ENCODE results near the gene PPFIA4.

PPFIA4 gene

DNA sequence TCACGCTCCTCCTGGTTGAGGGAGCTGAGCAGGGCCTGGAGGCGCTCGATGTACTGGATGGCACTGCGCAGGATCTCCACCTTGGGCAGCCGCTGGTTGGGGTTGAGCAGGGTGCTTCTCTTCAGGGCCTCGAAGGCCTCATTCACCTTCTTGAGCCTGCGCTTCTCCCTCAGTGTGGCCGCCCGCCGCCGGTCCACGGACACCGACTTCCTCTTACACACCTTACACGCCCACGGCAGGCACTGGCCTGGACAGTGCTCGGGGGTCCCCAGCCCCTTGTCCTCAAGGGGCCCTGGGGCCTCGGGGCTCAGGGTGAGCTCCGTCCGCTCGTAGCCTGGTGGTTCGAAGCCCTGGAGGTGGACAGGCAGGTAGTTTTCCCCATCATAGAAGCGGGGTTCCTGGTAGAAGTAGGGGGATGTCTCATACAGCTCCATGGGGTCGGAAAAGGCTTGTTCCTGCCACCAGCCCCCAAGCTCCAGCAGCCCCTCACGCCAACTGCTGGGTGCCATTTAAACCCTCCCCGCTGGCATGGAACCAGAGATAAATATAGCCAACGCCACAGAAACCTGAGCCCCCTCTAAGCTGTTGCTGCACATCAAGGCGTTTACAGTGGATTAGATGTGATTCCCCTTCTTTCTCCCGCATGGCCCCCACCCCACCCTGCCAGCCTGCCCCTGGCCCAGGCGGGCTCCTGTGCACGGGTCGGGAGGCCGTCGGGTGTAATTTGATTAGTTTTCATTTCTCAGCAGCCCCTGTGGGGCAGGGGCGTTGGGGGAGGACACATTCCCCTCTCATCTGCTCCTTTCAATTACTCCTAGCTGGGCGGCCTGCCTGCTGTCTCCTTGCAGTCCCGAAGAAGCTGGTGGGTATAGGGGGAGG, 59.5 kb downstream of the PPFIA4 start, which contains the start of gene MYOG:
Gene MYOG (minus strand): TSS at position 485 of the 879 bp plus-strand sequence. CDS start 51 bp downstream, at position 434.
- no peak for DNase-seq

GRCh38 chr1:203086992-203087763, 60.9 kb downstream of the PPFIA4 start:
- DNase-seq: no peak

DNA sequence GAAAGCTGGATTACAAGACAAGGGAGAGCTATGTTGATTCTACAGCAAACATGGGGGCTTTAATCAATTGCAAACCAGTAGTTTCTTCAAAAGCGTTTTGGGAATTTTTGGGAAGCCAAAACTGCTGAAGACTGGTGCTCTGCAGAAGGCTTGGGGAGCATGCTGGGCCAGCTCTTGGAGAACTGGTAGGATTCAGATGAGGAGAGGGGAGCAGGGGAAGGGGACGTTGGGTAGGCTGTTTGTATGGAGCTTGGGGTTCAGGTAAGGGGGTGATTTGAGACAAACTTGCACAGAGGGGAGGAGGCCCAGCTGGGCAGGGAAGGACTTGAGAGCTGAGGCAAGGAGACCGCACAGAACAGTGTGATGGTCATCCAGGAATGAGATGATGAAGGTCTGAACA, 62.1 kb downstream of the PPFIA4 start:
- no peak for DNase-seq

DNA sequence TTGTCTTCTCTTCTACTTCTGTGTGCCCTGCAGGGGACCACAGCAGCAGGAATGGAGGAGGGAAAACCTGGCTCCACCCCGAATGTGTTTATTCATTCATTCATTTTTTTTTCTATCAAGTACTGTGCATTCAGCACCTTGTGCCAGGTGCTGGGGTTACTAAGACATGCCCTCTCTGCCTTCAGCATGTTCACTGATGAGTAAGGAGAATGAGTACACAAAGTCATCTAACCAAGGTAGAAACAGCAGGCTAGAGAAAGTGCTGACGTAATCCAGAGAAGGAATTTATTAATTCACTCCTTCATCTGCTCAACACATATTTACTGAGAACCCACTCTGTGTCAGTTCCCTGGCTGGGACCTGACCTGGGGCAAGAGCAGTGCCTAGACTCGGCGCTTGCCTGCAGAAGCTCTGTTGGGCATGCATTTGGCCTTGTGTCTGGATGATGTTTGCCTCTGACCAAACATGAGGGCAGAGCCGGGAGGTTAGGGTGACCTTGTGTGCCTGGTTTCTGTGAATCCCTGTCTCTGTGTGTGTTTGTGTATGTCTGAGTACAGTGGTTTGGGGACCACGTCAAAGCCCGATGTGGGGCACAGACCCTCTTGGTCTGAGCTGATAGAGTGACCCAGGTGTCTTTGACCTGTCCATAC, 62.8 kb downstream of the PPFIA4 start:
- no peak for DNase-seq

DNA sequence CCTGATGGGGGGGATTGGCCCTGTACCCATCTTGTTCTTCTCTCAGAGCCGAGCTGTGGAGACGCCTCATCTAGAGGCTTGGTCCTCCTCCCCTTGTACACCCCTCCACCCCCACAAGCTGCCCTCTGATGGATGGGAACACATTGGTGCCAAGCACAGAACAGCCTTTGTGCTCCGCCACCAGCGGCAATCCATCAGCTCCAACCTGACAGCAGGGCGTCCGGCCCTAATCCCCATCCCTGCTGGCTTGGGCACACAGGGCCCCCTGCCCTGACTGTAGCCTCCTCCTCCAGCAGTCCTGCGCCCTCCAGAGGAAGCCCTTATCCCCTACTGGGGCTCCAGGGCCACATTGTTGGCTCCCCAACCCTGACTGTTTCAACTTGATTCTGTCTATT, 63.4 kb downstream of the PPFIA4 start:
- DNase-seq: no peak

DNA sequence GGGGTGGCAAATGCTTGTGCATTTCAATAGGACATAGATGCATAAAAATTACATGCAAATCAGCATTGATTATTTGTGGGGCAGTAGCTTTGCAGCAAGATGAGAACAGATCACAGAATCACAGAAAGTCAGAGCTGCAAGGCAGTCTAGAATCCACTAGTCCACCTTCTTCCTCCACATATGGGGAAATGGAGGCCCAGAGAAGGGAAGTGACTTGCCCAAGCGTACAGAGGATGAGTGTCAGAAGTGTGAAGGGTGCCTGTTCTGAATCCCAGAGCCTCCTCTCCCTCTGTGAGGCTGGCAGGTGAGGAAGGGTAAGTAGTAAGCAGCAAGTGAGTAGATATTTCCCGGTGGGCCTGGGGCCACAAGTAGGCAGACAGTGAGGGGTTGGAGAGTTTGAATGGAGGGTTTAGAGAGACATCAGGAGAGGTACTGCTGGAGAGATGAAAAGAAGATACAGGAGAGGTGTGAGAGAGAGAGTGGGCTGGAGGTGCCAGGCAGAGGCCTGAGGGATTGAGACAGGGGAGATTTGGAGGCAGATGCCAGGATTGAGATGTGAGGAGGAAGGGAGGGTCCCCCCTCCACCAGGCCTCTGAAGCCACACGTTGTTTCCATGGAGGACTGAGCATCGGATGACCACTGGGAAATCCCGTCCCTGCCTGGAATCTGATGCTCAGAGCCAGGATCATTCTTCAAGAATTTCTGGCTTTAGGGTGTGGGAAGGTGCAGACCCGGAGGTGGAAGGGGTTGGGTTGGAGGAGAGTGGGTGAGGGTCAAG, 64.3 kb downstream of the PPFIA4 start:
- DNase-seq: no peak

GRCh38 chr1:203091199-203091477, 64.8 kb downstream of the PPFIA4 start:
- DNase-seq: no peak

- DNase-seq: no peak
Observed at GRCh38 chr1:203091761-203092330, 65.6 kb downstream of the PPFIA4 start.

DNA sequence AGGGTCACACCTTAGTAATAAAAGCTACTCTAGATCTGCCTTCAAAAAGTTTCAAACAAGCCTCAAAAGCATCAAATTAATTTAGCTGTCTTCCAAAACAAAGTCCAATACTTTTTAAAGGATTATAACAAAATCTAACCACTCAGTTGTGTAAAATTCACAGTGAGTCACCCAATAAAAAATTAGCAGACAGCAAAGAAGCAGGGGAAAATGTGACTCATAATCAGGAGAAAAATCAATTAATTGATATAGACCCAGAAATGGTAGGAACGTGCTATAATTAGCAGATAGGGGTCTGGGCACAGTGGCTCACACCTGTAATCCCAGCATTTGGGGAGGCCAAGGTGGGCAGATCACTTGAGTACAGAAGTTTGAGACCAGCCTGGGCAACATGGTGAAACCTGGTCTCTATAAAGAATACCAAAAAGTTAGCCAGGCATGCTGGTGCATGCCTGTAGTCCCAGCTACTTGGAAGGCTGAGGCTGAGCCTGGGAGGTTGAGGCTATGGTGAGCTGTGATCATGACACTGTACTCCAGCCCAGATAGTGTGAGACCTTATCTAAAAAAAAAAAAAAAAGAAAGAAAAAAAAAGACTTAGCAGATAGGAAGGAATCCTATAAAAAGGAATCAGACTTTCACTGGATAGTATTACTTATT, 67.6 kb downstream of the PPFIA4 start:
- no peak for DNase-seq

DNA sequence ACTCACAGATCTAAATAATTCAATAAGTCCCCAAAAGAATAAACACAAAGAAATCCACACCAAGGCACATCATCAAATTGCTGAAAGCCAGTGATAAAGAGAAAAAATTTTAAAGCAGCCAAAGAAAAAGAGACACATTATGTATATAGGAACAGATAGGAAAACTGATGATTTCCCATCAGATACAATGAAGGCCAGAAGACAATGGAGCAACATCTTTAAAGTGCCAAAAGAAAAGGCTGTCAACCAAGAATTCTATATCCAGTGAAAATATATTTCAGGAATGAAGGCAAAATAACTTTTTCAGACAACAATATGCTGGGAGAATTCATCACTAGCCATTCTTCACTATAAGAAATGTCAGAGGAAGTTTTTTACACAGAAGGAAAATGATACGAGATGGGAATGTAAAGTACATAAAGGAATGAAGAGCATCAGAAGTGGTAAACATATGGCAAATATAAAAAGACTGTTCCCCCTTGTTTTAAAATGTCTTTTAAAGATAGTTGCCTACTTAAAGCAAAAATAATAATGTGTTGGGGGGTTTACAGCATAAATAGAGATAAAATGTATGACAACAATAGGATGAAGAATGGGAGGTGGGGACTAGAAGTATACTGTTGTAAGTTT, 68.9 kb downstream of the PPFIA4 start:
- DNase-seq: no peak

GRCh38 chr1:203096566-203096965, 70.3 kb downstream of the PPFIA4 start:
- DNase-seq: no peak

DNA sequence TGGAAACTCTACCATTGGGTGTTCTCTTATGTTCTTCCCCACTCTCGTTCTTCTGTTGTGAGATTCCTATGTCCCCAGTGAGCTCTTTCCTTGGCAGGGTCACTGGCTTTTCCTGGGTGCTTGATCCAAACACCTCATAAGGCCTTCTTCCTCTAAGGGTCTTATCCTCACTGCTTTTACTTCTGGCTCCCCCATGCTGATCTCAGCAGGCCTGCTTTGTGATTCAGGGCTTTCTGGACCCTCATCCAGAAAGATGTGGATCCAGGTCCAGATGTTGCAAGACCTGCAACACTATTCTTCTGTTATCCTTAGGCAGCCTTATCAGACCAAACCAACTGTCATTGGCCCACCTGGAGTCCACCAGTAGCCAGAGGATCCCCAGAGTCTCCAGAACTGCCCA, 70.7 kb downstream of the PPFIA4 start:
- no peak for DNase-seq

- DNase-seq: no peak
Observed at GRCh38 chr1:203098445-203098844, 72.2 kb downstream of the PPFIA4 start.

DNA sequence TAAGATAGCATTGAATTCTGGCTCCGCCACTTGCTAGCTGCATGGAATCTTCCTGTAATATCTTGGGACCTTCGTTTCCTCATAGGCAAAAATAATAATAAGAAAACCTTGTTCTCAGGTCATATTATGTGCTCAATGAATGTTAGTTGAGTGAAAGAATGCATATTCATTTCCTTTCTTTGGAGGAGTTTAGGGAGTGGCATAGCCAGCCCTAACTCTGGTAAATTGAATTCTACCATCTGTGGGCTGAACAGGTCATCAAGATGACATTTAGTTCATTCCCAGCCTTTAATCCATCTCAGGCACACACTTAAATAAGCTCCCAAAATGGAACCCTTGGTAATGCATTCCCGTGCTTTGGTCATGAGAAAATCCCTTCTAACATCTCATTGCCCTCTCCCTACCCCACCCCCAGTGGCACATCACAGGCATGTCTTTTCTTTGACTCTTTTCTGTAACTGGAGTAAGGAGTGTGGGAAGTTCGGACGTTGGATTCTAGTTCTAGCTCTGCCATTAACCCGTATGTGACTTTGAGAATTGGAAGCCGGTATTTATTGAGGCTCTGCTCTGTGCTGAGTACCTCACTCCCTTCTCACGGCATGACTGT, 72.7 kb downstream of the PPFIA4 start:
- no peak for DNase-seq

GRCh38 chr1:203099805-203100515, 73.7 kb downstream of the PPFIA4 start:
- DNase-seq: no peak

GRCh38 chr1:203100516-203100869, 74.2 kb downstream of the PPFIA4 start:
- DNase-seq: no peak

GRCh38 chr1:203101813-203102634, 75.7 kb downstream of the PPFIA4 start:
- no peak for DNase-seq

DNA sequence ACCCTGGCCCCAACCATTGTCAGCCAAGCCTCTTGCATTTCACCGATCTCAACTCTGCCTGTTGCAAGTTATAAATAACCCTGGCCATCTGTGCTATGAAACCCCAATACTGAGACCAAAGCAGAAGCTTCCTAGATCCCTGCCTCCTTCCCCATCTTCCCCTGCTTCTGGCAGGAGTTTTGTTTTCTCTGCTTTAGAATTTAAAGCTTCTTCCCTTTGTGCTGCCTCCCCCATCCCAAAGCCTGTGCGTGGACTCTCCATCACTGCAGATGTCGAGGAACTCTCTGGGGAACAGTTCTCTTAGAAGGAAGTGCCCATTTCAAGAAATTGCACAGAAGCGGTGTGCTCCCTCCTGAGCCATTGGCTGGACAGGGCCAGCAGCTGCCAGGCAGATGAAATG, 76.9 kb downstream of the PPFIA4 start:
- DNase-seq: no peak

DNA sequence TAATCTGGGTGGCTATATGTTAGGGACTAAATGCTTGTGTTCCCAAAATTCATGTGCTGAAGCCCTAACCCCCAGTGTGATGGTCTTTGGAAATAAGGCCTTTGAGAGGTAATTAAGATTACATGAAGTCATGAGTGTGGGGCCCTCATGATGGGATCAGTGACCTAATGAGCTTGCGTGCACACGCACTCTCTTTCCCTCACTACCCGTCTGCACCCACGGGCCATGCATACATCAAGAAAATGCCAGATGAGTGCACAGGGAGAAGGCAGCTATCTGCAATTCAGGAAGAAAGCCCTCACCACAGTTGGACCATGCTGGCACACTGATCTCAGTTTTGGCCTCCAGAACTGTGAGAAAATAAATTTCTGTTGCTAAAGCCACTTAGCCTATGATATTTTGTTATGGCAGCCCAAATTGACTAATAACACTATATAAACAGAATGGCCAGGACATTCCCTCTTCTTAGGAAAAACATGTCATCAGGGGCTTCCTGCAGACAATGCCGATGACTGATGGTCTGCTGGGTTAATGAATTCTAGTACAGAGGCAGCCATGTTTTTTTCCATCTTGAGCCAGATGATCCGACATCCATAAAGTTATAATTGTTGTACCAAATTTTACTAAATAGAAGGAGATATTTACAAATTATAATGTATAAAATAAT, 77.7 kb downstream of the PPFIA4 start:
- DNase-seq: no peak
